ENCODE measurements around the gene FAM47E. TPM values are rescaled to one million over a fixed set of nuclear protein-coding genes. Genes with fewer than 3 reads are reported as not detected.

The FAM47E gene
- total RNA-seq, 1 experiment from 2014 or later = 2.0 TPM

DNA sequence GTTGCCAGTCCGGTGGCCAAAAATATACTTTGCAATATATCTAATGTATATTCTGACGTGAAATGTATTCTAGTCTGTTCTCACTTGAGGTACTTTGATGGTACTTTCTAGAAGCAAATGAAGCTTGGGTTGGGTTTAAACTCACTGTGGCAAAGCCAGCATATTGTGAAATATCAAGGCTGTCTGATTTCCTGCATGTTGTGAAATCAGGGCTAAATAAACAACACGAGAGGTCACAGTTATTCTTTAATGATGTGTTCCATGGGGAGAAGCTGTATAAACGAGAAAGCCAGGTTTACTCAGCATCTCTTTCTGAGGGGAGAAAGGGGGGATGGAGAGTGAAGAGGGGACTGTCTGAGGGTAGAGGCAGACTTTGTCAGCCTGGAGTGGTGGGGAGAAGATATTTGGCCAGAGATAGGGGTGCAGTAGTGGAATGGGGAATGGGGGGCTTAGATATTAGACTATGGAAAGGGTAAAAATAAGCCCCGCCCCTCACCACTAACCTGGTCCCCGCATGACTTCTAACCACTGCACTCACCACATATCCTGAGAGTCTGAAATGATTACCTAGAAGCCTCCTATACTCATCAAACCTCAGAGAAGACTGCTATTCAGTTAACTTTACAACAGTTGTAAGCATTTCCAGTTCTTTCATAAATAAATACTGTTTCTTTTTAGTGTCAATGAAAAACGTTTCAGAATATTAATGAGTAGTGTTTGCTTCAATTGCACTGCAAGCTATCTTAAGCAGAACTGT is 32.0 kb upstream of the FAM47E start:
- no peak overlapping the region for H3K56ac ChIP-seq (ENCODE audit: insufficient read length, low read depth, low read length)
- no peaks in the 10 kb centered on the region for H3K23me2 ChIP-seq (ENCODE audit: insufficient read length, low read depth, low read length, poor library complexity, severe bottlenecking)
- Mint-ChIP-seq H3K36me3 (ENCODE audit: insufficient read depth in 1 of 3, low read depth in 3 of 3) (no peaks in the 10 kb centered on the region), H3K27ac (no peak overlapping the region), H3K4me3 (no peak overlapping the region), H3K27me3 (ENCODE audit: low read depth) (peaks cover 27% of the 10 kb centered on the region), H3K4me1 (peaks cover 26 to 27% of the 10 kb centered on the region in 2 experiments), H3K9me3 (no peaks in the 10 kb centered on the region)
- no peak overlapping the region for H3K14ac ChIP-seq (ENCODE audit: insufficient read depth, low read length)
- no peak overlapping the region for H2BK20ac ChIP-seq (ENCODE audit: low read depth, low read length, poor library complexity, severe bottlenecking)
- H2BK12ac ChIP-seq (ENCODE audit: insufficient read length, low read depth, low read length) = no peak overlapping the region
- no peak overlapping the region for H4K91ac ChIP-seq (ENCODE audit: insufficient read length, low read depth, low read length)
- no peak overlapping the region for H3T11ph ChIP-seq (ENCODE audit: low read length)
- H3K27ac ChIP-seq (ENCODE audit: insufficient read length, low read depth, low read length) = no peak overlapping the region
- H3K4me2 ChIP-seq (ENCODE audit: insufficient read depth, insufficient read length, low read length) = no peak overlapping the region
- H3K79me2 ChIP-seq (ENCODE audit: insufficient read depth, low read length) = no peaks in the 10 kb centered on the region
- H3K79me1 ChIP-seq (ENCODE audit: insufficient read depth, low read depth, low read length, poor library complexity, severe bottlenecking) = no peaks in the 10 kb centered on the region
- DNase-seq = no peak
- no peak overlapping the region for H2AK5ac ChIP-seq (ENCODE audit: insufficient read length, low read length)
- H4K8ac ChIP-seq (replicated peaks; ENCODE audit: insufficient read length, low read depth, low read length) = no peak overlapping the region
- H3K18ac ChIP-seq (ENCODE audit: insufficient read length, low read depth, low read length) = no peak overlapping the region
- H4K20me1 ChIP-seq (ENCODE audit: control insufficient read depth, insufficient read depth, insufficient read length) = no peaks in the 10 kb centered on the region
- TF ChIP-seq, protein P1, sequence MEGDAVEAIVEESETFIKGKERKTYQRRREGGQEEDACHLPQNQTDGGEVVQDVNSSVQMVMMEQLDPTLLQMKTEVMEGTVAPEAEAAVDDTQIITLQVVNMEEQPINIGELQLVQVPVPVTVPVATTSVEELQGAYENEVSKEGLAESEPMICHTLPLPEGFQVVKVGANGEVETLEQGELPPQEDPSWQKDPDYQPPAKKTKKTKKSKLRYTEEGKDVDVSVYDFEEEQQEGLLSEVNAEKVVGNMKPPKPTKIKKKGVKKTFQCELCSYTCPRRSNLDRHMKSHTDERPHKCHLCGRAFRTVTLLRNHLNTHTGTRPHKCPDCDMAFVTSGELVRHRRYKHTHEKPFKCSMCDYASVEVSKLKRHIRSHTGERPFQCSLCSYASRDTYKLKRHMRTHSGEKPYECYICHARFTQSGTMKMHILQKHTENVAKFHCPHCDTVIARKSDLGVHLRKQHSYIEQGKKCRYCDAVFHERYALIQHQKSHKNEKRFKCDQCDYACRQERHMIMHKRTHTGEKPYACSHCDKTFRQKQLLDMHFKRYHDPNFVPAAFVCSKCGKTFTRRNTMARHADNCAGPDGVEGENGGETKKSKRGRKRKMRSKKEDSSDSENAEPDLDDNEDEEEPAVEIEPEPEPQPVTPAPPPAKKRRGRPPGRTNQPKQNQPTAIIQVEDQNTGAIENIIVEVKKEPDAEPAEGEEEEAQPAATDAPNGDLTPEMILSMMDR (conservative IDR thresholded peaks at IDR 0.05) = no peak
- peaks cover 7% of the 10 kb centered on the region; the same call in 1 of the 2 replicates for H3K4me1 ChIP-seq (ENCODE audit: insufficient read depth, low read length)
- H2BK5ac ChIP-seq (ENCODE audit: insufficient read length, low read length) = no peak overlapping the region
- H3K4ac ChIP-seq (ENCODE audit: low read depth, low read length) = no peak overlapping the region
- no peak overlapping the region for H2BK15ac ChIP-seq (ENCODE audit: low read depth, low read length)
- no peaks in the 10 kb centered on the region for H3K9me3 ChIP-seq (ENCODE audit: control insufficient read depth, low read depth, low read length)
- WGBS (ENCODE audit: extremely low coverage, insufficient read length, low lambda C conversion rate) = no CpG with 5 or more reads among the region's 7 CpGs
- no peak overlapping the region for H3K9ac ChIP-seq (ENCODE audit: extremely low read depth, insufficient read length, low read length)
- no peak overlapping the region for H4K5ac ChIP-seq (ENCODE audit: insufficient read length, low read depth, low read length)
- no peak overlapping the region for H2BK120ac ChIP-seq (ENCODE audit: low read depth, low read length, poor library complexity, severe bottlenecking)
- H3K23ac ChIP-seq (ENCODE audit: insufficient read length, low read depth, low read length) = no peak overlapping the region
- H3K27me3 ChIP-seq (ENCODE audit: insufficient read depth, low read length) = no peaks in the 10 kb centered on the region
- no peak overlapping the region for H2AFZ ChIP-seq (ENCODE audit: low read length)

Measured in H9 (cell line).